DMS 273 (cell line): ENCODE measurements around the gene RALA.

Experiments
- DNase-seq: peaks from one replicate; lab custom pipeline; 2025; ENCODE audit not compliant: unreplicated experiment; lab: John Stamatoyannopoulos, UW

RALA gene

DNA sequence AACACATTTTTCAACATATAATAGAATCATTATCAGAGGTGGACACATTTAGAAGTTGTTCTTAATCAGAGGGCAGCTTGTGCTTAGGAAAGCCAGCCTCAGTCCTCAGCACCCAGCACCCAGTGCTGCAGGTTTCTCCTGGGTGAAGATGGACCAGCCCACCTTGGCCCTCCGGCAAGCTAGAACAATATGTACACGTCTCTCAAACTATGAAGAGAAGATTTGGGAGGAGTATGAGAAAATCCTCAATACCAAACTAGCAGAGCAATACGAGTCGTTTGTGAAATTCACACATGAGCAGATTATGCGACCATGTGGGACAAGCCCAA, 13.5 kb upstream of the RALA start:
- no peak for DNase-seq

DNA sequence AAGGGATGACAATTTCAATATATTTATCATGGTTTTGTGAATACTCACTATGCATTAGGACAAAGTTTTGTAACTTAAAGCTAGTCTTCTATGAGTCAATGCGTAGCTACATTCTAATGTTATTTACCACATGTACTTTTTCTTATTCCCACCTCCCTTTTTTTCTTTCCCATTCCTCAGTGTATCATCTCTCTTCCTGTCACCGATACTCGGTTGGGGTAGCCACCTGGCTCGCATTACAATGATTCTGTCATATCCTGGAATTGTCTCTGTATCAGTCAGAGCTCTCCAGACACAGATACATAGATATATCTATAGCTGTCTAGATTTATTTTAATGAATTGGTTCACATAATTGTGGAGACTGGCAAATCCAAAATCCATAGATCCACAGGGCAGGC, 9.8 kb upstream of the RALA start:
- no peak for DNase-seq

DNA sequence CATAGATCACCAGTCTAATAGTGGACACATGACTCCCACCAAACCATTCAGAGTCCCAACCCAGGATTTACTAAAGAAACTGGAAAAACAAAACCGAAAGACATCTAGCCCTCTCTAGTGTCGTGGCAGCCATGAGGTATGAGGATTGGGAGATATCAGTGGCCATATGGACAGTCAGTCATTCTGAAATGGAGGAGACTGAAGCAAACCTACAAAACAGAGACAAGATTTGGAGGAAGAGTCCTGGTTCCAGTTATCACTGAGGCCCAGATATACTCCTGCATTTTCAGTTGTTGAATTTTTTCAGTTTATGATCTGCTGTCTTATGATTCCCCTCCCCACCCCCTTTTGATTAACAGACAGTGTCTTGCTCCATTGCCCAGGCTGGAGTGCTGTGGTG, 9.1 kb upstream of the RALA start:
- DNase-seq, result no peak

DNA sequence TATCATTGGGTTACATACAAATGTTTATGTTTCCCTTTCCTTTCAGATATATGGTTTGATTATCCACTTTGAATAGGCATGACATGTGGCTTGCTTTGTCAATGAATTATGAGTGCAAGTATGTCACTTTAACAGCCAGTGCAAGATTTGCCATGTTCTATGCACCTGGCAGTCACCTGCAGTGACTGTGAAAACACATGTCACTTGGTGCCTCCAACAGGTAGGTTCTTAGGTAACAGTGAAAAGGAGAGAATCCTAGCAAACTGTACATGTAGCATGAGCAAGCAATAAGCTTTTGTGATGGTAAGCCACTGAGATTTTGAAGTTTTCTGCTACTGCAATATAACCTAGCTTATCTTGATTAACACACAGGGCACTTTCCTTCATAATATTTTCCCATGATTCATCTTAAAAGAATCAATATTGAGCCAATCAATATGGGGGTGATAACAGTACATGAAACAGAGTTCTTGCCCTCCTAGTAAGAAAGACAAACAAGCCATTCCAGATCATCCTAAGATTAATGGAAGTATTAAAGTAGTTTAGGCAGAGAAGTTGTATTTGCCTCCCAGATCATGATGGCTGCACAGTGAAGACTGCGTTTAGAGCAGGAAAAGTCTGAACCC, 7.9 kb upstream of the RALA start:
- DNase-seq, result no peak

DNA sequence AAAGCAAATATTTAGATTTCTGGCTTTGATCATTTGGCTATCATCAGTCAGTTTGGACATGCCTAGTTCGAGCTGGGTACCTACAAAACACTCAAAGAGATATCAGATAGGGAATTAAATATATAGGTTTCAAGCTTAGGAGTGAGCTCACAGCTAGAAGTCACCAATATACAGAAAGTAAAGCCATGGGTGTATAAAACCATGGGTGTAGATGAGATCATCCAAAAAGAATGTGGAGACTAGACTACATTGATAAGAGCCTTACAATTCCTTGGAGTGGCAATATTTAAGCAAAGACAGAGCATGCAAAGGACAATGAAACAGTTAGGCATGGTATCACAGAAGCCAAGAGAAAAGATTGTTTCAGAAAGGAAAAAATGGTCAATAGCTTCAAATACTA, 7.2 kb upstream of the RALA start:
- no peak for DNase-seq

DNA sequence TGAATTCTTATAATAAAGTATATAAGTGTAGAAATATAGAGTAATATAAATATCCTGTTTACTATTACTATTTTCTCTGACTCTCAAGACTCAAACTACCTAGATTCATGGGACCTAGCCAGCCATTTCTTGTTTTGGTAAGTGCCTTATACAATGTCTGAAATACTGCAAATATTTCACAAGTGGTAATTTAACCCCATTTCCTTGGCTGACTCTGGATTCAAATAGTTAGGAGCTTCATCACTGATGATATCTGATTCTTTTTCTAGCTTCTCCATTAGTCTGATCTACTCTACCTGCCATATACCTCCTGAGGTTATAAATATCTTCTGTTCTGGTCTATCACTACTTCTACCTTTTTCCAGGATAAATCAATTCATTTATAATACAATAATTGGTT, 6.4 kb upstream of the RALA start:
- DNase-seq, result no peak

DNA sequence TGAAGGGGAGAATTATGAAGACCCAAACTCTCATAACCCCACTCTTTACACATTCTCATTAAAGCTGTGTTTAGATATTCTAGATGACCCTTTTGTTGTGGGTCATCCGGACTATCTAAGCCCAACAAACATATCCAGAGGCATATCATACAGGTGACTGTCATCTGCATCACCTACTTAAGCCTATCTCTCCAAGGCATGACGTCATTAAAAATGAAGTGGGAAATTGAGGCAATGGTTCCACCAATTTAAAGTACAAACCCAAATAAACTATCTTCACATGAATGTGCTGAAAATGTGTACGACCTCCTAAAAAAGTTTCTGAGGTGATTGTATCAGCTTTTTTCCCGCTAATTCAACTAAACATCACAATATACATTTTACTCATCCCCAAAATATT, 4.5 kb upstream of the RALA start:
- no peak for DNase-seq

DNA sequence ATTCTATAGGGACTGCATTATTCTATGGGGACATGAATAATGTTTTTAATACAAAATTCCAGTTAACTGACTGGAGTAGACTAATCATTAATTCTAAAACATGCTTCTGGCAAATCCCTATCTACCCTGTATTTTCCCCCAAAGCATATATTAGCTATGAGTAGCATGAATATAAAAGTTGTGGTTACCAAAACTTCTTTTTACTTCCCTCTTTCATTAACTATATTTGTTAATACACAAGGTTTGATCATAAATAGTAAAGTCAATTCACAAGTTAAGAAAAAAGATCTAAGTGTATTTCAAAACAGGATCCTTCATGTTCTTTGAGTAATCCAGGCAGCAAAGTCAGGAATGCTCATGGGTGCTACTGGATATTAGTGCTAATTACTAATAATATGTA, 2.9 kb upstream of the RALA start:
- DNase-seq, result no peak

DNA sequence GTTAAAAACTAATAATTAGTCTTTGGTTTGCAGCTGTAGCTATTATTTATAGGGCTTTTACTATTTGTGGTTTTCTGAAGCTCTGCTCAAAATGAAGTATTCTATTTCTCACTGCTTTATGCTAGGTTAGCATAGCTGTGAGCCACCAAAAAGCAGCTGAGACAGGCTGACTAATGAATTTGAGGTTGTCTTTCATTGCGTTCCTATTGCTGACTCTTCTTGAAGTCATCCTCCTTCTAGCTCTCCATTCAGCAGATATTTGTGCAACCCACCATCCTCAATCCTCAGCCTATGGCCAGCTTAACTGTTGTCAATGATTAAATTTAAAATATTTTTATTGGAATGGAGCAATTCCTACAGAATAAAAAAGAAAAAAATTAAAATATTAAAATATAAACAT, 2.1 kb upstream of the RALA start:
- DNase-seq, result no peak

DNA sequence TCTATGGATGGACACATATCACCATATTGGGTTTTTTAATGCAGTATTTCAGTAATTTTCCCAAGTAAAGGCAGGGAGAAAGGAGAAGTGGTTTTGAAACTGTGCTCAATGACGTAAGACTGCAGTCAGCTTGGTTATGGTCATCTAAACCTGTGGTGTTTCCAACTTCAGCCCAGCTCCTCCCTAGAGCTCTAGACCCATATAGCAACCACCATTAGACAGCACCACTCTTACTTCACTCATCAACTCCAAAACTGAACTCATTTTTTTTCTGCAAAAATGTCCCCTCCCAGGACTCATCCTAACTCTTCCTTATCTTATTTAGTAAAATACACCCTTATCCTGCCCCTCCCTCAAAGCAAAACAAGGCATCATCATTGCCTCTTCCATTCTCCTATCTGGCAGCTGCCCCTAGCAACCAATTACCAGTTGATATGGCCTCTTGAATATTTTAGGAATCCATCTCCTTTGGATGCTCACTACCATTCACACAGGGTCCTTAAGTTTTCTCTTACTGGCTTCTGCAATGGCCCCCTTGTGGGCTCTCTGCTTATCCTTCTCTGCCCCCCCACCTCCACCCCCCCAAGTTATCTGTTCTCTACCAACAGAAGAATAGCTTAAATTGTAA, 1.5 kb upstream of the RALA start:
- DNase-seq, result peak; percentile 59

DNA sequence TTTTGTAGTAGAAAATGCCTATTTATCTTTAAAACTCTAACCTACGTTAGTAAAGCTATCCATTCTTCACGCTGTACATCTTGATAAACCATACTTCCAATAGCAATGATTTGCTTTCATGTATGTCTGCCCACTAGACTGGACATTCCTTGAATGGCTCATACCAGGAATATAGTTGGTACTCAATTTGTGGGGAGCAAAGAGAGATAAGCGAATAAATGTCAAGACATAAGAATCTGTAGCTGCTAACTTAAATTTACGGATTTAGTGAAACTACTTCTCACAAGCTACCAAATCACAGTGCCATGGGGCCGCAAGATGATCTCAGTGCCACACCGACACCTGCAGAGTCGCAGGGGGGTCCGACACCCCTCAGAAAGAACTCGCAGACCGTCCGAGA, 763 bp upstream of the RALA start:
- DNase-seq, result no peak

DNA sequence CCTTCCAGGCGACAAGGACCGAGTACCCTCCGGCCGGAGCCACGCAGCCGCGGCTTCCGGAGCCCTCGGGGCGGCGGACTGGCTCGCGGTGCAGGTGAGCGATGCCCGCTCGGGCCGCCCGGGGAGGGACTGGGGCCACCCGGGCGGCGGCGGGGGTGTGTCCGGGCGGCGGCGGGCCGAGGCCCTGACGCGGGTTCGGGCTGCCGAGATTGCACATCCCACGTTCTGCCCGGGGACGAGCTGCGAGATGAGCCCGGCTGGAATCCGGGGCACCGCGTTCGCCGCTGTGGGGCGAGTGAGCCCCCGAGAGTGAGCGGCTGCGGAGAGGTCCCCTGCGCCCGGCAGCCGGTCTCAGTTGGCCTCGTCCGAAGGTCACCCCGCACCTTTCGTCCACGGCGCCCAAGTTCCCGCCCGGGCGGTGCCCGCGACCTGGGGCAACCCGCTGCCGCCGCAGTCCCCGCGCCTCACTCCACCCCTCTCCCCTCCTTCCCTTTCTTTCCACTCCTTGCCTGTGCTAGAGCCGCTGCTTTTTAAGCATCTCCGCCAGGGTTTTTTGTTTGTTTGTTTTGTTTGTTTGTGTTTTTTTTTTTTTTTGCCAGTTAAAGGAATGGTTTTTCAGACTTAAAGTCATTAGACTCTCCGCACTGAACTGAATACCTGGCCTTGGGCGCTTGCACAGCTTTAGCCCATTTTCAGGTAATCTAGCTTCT, 515 bp downstream of the RALA start:
- DNase-seq, result peak; percentile 77

DNA sequence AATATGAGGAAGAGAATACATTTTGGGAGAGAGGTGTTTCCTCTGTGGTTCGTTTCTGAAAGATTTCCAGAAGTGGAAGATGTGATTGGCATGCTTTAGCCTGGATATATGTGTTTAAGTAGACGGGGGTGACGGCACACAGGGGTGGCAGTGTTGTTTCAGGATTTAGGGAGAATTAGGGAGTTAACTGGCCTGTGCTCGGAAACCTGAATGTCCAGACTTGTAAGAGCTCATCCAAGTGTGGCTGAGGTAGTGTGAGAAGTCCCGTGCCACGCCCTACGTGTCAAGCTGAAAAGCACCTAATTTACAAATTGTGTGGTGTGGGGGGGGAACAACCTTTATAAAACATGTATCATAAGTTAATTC, 1.1 kb downstream of the RALA start:
- DNase-seq, result peak; percentile 60

DNA sequence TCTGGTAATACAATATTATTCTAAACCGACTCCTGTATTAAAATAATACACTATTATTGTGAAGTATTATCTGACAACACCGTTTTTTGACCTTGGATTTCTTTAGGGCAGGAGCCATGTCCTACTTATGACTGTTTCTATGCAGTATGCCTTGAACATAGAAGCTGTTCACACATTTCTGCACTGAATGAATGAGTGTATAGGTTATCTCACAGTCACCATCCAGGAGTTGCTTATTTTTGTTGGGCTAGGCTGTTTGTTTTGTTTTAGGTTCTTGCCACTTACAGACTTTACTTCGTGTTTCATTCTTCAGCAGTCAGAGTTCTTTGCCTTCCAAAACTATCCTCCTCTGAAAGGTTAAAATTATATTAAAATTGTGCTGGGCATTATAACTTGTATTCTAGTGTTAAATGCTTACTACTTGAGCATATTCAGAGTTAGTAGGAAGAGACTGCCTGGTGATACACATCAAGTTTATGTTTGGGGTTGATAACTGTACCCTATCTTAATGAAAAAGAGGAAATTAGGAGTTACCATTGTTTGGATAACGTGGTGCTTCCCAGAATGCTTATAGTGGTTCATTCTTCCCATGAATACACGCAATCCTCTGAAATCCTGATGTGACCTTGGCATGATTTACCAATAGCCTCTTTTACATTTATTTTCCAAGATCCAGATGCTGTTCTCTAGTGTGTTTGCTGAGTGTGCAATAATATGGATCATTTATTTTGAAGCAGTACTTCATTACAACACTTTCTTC, 1.7 kb downstream of the RALA start:
- DNase-seq, result peak; percentile 33

DNA sequence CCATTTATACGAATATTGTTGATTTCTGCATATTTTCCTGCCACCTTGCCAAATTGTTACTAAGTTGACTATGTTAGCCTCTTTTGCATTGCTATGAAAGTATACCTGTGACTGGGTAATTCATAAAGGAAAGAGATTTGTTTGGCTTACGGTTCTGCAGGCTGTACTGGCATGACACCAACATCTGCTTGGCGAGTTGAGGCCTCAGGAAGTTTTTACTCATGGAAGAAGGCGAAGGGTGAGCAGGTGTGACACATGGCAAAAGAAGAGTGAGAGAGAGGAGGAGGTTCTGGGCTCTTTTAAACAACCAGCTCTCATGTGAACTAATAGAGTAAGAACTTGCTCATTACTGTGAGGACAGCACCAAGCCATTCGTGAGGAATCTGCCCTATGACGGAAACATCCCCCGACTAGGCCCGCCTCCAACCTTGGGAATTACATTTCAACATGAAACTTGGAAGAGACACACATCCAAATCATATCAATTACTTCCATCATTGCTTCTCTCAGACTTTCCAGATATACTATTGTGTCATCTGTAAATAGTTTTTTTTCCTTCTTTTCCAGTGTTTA, 8.4 kb downstream of the RALA start:
- no peak for DNase-seq

DNA sequence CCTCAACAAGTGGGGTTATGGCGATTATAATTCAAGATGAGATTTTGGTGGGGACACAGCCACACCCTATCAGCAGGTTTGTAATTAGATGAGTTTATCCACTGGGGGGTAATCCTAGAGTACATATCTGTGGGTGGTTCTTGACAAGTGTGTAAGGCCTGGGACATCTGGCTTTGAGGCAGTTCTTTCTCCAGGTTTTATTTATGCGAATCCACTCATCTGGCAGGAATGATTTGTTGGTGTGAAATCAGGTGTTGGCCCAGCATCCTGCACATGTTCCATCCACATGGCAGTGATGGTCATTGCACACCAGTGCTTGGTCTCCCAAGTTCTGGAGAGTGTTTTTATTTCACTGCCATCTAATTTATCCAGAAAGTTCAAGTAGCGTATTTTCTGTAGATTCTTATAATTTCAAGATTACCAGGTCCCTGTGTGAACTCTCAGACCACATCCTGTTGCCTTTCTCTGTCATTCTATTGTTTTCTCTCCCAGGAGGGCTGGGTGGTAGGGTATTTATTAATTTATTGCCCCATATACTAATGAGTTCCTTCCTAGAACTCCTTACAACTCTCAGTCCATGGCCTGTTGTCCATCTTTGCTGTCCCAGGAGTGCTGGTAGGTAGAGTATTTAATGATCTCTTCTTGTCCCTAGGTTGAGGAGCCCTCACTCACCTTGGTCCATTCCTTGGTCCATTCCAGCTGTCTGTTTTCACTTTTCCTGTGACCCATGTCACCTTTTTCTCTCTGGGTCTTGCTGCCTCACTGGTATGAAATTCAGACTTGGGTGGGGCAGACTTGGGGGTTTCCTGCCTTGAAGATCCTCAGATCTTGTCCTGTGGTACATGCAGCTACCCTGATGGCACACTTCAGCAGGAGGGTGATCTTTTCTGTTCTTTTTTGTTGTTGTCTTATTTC, 10.4 kb downstream of the RALA start:
- peak; percentile 54 for DNase-seq

DNA sequence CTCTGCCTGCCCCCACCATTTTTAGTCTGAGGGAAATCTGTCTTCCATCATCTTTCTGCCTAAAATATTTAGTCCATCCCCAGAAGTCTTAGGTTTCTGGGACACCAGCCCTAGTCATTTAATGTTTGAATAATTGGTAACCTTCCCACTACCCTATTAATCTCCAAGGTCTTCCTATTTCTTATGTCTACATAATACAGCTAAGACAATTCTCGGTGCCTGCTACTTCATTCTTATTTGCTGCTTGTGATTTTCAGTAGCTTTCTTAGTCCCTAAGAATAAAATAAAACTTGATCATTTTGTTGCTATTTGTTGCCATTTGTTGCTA, 11.1 kb downstream of the RALA start:
- no peak for DNase-seq

DNA sequence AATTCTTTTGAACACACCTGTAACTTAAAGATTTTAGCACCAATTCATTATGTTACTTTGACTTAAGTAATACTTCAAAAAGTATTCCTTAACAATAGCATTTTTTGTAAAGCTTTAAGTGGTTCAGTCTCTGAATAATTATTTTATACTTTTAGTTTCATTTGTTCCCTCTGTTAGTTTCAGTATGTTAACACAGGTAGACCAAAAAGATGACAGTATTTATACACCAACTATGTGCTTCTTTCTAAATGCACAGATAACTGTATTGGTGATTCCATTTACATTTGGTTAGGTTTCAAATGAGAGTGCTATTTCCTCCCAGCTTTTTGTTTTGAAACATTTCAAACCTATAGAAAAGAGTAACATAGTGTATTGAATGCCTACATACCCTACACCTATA, 14.0 kb downstream of the RALA start:
- no peak for DNase-seq

DNA sequence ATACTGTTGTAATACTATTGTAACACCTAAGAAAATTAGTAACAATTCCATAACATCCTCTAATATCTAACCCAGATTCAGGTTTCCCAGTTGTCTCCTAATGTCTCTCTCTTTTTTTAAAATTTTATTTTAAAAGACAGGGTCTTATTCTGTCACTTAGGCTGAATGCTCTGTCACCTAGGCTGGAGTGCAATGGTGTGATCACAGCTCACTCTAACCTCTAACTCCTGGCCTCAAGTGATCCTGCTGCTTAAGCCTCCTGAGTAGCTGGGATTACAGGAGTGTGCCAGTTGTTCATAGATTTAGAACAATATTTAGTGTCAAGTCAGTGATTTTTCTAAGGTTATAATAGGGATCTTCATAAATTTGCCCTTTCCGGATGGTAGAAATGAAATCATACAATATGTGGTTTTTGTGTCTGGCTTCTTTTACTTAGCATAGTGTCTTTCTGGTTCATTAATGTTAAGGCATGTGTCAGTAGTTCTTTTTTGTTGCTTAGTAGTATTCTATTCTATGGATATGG, 14.7 kb downstream of the RALA start:
- no peak for DNase-seq

DNA sequence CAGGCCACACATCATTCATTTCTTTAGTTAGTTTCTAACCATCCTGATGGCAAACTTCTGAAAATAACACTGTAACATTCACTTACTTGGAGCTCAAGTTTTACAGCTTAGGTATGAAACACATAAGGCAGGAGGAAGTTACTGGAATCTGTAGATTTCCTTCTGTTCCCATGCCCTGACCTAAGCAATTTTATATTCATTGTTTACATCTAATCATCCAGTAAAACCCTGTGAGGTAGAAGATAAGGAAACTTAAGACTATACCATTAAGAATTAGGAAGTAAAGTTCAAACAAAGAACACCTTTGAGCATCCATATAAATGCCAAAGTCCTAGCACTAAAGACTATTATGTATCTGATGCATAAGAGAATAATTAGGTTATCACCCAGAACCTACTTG, 19.5 kb downstream of the RALA start:
- DNase-seq, result no peak

DNA sequence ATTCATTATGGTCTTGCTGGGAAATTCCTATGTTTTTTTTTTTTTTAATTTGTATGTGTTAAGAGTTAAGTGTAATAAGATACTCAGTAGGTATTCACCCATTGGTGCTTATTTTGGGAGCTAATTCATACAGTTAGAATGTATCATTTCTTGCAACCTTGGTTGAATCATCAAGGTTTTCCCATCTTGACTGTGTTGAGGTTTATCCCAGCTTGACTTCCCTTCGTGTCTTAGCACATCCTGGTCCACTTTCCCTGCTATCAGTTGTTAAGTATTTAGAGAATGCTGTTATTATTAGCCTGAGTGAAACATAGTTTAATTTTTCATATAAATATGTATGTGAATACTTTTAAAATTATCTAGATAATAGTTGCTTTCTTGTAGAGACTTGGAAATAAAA, 20.8 kb downstream of the RALA start:
- no peak for DNase-seq
